HL-60 (cell line): Measurements from ENCODE around the gene RTEL1.

Experiments used
- CTCF ChIP-seq: IDR thresholded peaks from one replicate; pipeline ENCODE4 v1.5.1; 2011; ENCODE audit warnings: low read length, control low read depth, inconsistent platforms; ENCODE audit not compliant: insufficient read depth
- POLR2AphosphoS5 ChIP-seq: IDR thresholded peaks from 2 replicates; pipeline ENCODE4 v1.6.1; 2012; ENCODE audit warnings: low read depth
- SPI1 ChIP-seq: IDR thresholded peaks from 2 replicates; pipeline ENCODE4 v1.6.1; 2012; ENCODE audit warnings: low read depth, mild to moderate bottlenecking, borderline replicate concordance

- TF ChIP-seq CTCF (no peak), SPI1 (no peak), POLR2AphosphoS5 (no peak)
Measured at GRCh38 chr20:63704749-63705117, 46.6 kb downstream of the RTEL1 start.
